Gastrocnemius medialis (tissue), 4 donors: ENCODE measurements around the gene P2RX1.

Experiments
- CTCF ChIP-seq, 5 experiments: fragments of 450-650 bp in 3 of 5; fragments of 200-600 bp in 2 of 5; sonication (generic) in 2 of 5; IDR thresholded peaks in 4 of 5; conservative IDR thresholded peaks in 1 of 5; 1 replicate in 4 of 5; 2 replicates in 1 of 5; pipeline ENCODE4 v1.5.1; 2016 to 2019; ENCODE audit warnings: antibody characterized with exemption in 5 of 5, mild to moderate bottlenecking in 3 of 5, moderate library complexity in 3 of 5
- POLR2A ChIP-seq, 2 donors: fragments of 450-650 bp; IDR thresholded peaks; one replicate each; pipeline ENCODE4 v1.6.1; 2017; ENCODE audit warnings: antibody characterized with exemption in 2 of 2, mild to moderate bottlenecking in 2 of 2, moderate library complexity in 2 of 2

- TF ChIP-seq CTCF (IDR thresholded peaks at IDR 0.05 in 4 of 5, conservative IDR thresholded peaks at IDR 0.05 in 1 of 5) = no peak
- no peak for TF ChIP-seq POLR2A (IDR thresholded peaks at IDR 0.05)
Observed at GRCh38 chr17:3914312-3914670, 2.0 kb downstream of the P2RX1 start.
